Activated CD8-positive, alpha-beta memory T cell treated with anti-CD3 and anti-CD28 coated beads for 36 hours (primary cell): ENCODE measurements around the gene ASXL3. TPM values are rescaled to one million over a fixed set of nuclear protein-coding genes. Genes with fewer than 3 reads are reported as not detected.

Source experiments
- CTCF ChIA-PET: fragments of 350-600 bp; sonication (Branson Sonifier 250); formaldehyde crosslinking; loops from one replicate; lab custom pipeline; 2021; ENCODE audit warnings: antibody characterized with exemption; lab: Charles Lee
- POLR2A ChIA-PET: fragments of 350-600 bp; sonication (Branson Sonifier 250); formaldehyde crosslinking; loops from one replicate; lab custom pipeline; 2021; ENCODE audit warnings: antibody characterized with exemption; lab: Charles Lee
- total RNA-seq, 2 experiments: library from RNA; stranded (reverse); gene quantifications; one replicate each; pipeline ENCODE4 v1.2.3, GENCODE V29; 2021

Gene ASXL3
- total RNA-seq, result not detected

DNA sequence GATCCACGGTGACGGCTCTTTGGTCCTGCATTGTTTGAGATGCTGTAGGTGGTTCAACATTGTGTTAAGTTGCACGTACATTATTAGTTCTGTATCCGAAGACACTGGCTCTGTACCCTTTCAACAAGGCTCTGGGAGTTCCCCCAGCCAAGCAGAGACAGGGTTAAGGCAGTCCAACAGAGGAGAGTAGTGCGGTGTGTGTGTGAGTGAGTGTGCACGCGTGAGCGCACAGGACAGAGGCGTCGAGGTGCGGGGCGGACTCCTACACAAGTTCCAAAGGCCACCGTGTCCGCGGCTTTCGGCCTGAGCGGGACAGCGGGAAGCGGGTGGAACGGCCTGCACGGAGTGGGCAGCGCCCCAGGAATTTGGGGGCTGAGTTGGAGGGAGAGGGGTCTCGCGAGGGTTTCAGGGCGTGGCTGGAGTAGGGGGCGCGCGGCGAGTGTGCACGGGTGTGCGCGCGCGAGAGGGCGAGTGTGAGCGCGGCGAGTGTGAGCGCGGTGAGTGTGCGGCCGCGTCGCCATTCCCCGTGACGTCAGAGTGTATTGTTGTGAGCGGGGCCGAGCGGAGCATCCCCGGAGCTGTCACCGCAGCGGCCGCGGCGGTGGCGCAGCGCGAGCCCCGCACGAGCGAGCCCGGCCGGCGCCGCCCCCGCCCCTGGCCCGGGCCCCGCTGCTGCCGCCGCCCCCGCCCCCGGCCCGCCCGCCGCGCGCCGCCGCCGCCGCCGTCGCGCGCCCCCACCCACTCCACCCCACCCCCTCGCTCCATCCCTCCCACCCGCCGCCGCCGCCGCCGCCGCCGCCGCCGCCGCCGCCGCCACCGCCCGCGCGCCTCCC is at the start of gene ASXL3:
Gene ASXL3 (plus strand): TSS at position 535 of the 833 bp plus-strand sequence. CDS start 413 bp downstream, outside the sequence.
- CTCF ChIA-PET, result no interaction called here

DNA sequence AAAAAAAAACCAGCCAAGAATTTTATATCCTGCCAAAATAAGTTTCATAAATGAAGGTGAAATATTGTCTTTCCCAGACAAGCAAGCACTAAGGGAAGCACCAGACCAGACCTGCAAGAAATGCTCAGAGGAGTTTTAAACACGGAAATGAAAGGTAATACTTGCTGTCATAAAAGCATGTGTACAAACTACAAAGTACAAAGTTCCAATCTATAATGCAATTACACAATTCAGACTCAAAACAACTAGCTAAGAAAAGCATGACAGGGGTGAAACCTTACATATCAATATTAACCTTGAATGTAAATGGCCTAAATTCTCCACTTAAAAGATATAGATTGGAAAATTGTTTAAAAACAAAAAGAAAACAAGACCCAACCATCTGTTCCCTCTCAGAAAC is 45.0 kb upstream of the ASXL3 start:
- ChIA-PET POLR2A (no interaction called here), CTCF (no interaction called here)

More for the DNA sequence above, at the start of gene ASXL3:
- POLR2A ChIA-PET, result no interaction called here

- CTCF ChIA-PET, result no interaction called here
- POLR2A ChIA-PET, result no interaction called here
These were observed 41.1 kb upstream of the ASXL3 start for GRCh38 chr18:33536904-33537303.

DNA sequence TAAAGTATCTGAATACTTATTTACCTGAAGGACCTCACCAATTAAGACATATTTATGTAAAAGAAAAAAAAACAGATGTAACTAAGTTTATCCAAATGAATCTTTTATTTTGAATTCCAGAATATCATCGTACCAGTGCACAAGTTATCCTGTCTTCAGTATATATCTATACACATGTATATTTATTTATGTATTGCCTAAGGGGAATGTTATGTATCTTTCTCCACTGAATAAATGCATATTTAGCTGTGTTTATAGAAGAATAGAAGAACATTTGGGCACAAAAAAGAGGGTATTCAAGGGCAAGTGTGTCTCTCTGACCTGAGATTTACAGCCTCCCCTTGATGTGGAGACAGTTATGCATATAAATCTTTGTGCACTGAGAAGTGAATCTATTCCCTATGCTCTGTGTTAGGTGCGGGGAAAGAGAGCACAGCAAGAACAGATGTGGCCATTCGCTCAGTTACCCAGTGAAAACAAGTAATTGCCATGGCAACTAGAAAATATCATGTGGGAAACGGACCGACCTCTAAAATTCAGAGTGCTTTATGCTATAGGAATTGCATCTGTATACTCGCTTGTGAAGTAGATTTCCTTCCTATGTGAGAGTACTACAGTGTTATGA is 39.5 kb upstream of the ASXL3 start:
- CTCF ChIA-PET, result no interaction called here
- POLR2A ChIA-PET, result no interaction called here

GRCh38 chr18:33540392-33540791 is 37.6 kb upstream of the ASXL3 start:
- ChIA-PET POLR2A (no interaction called here), CTCF (no interaction called here)

DNA sequence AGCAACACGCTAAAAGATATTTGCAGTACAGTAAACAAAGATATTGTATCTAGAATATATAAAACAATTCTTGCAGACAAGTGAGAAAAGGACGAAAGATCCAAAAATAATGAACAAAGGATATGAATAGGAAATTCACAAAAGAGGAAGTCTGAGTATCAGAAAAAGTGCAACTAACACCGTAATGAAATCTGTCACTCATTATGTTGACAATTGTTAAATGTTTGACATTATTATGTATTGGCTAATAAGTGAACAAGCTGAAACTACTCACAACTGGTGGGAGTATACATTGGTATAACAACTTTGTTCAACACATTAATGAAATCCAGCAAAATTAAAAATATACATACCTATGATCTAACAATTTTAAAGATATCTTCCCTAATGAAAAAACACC is 36.7 kb upstream of the ASXL3 start:
- ChIA-PET POLR2A (no interaction called here), CTCF (no interaction called here)

- ChIA-PET CTCF (no interaction called here), POLR2A (no interaction called here)
These were observed 21.2 kb upstream of the ASXL3 start for GRCh38 chr18:33556846-33557245.

GRCh38 chr18:33557706-33558105 is 20.3 kb upstream of the ASXL3 start:
- CTCF ChIA-PET, result no interaction called here
- POLR2A ChIA-PET, result no interaction called here

DNA sequence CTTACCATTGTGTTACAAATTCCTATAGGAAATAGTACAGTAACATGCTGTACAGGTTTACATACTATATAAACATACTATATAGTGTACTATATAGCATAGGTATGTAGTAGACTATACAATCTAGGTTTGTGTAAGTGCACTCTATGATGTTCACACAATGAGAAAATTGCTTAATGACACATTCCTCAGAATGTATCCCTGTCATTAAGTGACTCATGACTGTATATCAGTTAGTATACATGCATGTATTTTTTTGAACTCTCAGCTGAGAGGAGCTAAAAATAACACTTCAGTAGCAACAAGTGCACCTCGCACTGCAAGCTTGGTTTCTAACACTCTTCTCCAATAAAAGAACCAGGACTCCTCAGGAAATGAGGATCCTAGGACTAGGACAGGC is 19.5 kb upstream of the ASXL3 start:
- CTCF ChIA-PET, result no interaction called here
- POLR2A ChIA-PET, result no interaction called here

GRCh38 chr18:33560686-33561370 is 17.2 kb upstream of the ASXL3 start:
- POLR2A ChIA-PET, result no interaction called here
- CTCF ChIA-PET, result no interaction called here

DNA sequence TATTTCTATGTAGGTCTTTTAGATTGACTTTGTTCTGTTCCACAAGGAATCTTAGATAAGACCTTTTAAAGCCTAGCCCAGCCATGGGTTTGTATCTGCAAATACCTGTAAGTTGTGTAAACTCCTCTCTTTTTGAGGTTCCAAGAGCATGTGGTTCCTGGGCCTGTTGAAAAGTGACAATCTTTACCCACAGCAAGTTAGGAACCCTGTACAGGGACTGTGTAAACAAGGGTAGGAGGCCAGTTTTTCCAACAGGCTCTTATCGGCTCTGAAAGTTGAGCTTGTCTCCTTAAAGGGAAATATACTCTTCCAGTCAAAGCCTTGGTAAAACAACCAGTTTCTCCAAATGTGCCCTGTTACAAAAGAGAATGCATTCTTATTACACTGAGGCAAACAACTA is 15.3 kb upstream of the ASXL3 start:
- CTCF ChIA-PET, result no interaction called here

GRCh38 chr18:33567705-33568104 is 10.3 kb upstream of the ASXL3 start:
- POLR2A ChIA-PET, result no interaction called here
- CTCF ChIA-PET, result no interaction called here

More for the DNA sequence above, 15.3 kb upstream of the ASXL3 start:
- POLR2A ChIA-PET, result no interaction called here

DNA sequence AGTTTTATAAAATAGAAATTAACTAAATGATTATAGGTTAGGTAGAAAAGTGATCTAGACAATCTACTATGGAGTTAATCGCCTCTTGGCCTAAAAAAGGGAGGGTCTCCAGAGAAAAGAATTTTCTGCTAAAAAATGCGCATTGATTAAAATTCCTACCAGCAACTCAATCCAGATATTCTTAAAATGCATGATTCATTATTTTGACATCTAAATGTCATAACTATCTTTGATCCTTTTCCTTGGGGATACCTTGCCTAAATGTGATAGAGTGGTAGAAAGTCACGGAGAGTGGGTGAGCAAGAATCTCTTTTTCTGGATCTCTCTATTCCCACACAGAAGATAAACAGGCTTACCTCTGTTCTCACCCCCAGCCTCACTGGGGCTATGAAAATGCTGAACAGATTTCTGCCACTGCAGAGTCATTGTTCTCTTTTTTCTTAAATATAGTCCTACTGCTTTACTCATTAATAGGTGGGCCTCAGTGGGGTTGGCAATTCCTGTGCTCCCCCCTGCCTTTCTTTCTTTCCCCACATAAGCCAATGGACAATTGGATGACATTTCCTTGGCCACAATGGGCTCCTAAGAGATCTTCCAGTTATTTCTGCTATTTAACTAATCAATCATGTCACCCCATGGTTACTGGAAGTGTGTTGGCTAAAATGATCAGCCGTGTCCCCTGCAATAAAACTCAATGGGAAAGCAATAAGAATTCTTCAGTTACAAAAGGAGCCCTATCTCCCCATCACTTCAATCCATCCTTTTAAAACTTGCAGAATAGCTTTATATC is 5.8 kb upstream of the ASXL3 start:
- ChIA-PET POLR2A (no interaction called here), CTCF (no interaction called here)

- ChIA-PET CTCF (no interaction called here), POLR2A (no interaction called here)
These were observed 4.8 kb upstream of the ASXL3 start for GRCh38 chr18:33573193-33573592.

GRCh38 chr18:33575451-33575850 is 2.6 kb upstream of the ASXL3 start:
- ChIA-PET CTCF (no interaction called here), POLR2A (no interaction called here)

- ChIA-PET POLR2A (no interaction called here), CTCF (no interaction called here)
These were observed 896 bp upstream of the ASXL3 start for GRCh38 chr18:33576999-33577646.

DNA sequence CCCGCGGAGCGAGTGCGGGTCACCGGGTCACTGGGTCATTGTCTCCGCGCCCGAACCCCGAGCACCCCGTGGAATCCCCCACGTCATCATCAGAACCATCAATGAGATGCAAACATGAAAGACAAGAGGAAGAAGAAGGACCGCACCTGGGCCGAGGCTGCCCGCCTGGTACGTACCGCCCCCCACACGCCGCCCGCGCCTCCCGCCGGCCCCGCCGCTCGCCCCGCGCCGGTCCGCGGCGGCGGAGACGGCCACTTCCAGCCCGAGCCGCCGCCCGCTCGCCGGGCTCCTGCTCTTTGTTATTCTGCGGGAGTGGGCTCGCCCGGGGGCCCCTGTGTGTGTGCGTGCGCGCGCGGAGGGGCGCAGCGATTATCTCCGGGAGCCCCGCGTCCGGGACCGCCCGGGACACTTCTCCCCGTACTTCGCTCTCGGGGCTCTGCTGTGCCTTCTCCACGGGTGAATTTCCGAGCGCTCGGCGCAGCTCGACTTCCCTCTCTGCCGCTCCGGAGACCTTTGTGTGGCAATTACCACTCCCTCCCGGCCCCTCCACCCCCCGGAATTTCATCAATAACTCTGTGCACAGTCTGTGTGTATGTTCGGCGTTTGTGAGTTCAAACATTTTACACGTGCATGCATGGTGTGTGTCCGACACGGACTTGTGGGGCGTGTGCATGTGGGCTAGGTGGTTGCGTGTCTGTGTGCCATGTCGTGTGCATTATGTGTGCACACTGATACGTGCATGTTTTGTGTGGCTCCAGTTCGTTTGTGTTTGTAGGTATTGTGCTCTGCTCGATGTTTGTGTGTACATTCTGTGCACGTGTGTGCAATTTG is 714 bp downstream of the ASXL3 start:
- ChIA-PET CTCF (no interaction called here), POLR2A (no interaction called here)

DNA sequence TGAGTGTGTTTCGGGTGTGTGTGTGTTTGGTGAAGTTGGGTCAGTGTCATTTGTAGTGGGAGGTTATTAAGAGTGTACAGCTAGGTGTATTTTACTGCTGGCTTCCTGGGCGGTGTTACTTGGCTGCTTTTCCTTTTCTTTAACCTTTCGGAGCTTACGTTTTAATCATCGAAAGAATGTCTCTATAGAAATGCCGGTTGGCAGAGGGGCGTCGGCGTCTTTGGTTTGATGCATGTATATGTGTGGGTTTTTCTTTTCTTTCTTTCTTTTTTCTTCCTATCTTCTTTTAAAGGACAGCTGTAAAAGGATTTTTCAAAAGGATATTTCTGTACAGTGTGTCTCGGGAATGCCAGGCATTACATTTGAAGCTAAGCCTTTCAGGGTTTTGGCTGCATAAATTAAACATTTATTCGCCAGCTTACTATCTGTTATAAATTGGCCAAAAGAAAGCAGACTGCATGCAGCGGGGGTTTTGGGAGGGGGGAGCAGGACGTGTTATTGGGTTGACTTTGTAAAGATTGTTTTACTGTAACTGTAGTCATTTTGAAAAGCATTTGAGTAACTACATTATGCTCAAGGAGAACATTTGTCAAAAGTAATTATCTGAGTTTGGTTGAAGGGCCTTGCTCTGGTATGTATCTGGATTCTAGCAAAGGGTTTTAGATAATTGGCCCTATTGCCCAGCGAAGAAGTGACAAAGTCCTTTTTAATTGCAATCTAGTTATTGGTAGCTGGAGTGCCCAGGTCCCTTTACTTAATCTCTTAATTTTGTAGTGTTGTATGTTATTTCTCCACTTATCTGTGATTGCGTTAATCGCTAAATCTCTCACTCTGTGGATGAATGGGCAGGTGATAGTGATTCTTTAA is 1.6 kb downstream of the ASXL3 start:
- POLR2A ChIA-PET, result no interaction called here
- CTCF ChIA-PET, result no interaction called here
